Parathyroid adenoma (tissue), 2 donors: ENCODE results near the gene GJB4.

ENCODE experiments used
- H2AFZ ChIP-seq: fragments of 300-600 bp; sonication (generic); one replicate; pipeline ENCODE4 v1.7.0; 2017; ENCODE audit warnings: antibody characterized with exemption, mild to moderate bottlenecking
- H3K27ac ChIP-seq: fragments of 300-600 bp; sonication (generic); one replicate; pipeline ENCODE4 v1.7.0; 2017
- H3K27me3 ChIP-seq: fragments of 300-600 bp; sonication (generic); one replicate; pipeline ENCODE4 v1.7.0; 2017; ENCODE audit warnings: low read length; ENCODE audit not compliant: control insufficient read depth, insufficient read depth
- H3K36me3 ChIP-seq: fragments of 300-600 bp; sonication (generic); one replicate; pipeline ENCODE4 v1.7.0; 2017; ENCODE audit warnings: low read length; ENCODE audit not compliant: control insufficient read depth, insufficient read depth
- H3K4me1 ChIP-seq: fragments of 300-600 bp; sonication (generic); one replicate; pipeline ENCODE4 v1.7.0; 2017; ENCODE audit warnings: control low read depth
- H3K4me2 ChIP-seq: fragments of 300-600 bp; sonication (generic); one replicate; pipeline ENCODE4 v1.7.0; 2017; ENCODE audit warnings: low read length
- H3K4me3 ChIP-seq: fragments of 300-600 bp; sonication (generic); one replicate; pipeline ENCODE4 v1.7.0; 2017; ENCODE audit warnings: low read depth, low read length
- H3K79me2 ChIP-seq: fragments of 300-600 bp; sonication (generic); one replicate; pipeline ENCODE4 v1.7.0; 2017; ENCODE audit warnings: control low read depth
- H3K9ac ChIP-seq: fragments of 300-600 bp; sonication (generic); one replicate; pipeline ENCODE4 v1.7.0; 2017; ENCODE audit warnings: mild to moderate bottlenecking
- H3K9me3 ChIP-seq: fragments of 300-600 bp; sonication (generic); one replicate; pipeline ENCODE4 v1.7.0; 2017; ENCODE audit warnings: low read length; ENCODE audit not compliant: control insufficient read depth
- CTCF ChIP-seq: fragments of 300-600 bp; sonication (generic); IDR thresholded peaks from one replicate; pipeline ENCODE4 v1.7.0; 2017; ENCODE audit warnings: antibody characterized with exemption, mild to moderate bottlenecking
- donor health status: primary hyperparathyroidism.

The GJB4 gene

GRCh38 chr1:34753163-34753562 is 6.4 kb upstream of the GJB4 start:
- Histone ChIP-seq H3K27me3 (no peaks in the 10 kb centered on the region), H3K9me3 (no peaks in the 10 kb centered on the region), H3K79me2 (no peaks in the 10 kb centered on the region), H3K27ac (no peak overlapping the region), H3K9ac (no peak overlapping the region), H3K36me3 (no peaks in the 10 kb centered on the region), H2AFZ (no peak overlapping the region), H3K4me2 (no peak overlapping the region), H3K4me3 (no peak overlapping the region), H3K4me1 (no peaks in the 10 kb centered on the region)
- no peak for TF ChIP-seq CTCF

- Histone ChIP-seq H3K79me2 (no peaks in the 10 kb centered on the region), H3K4me1 (no peaks in the 10 kb centered on the region), H3K9me3 (no peaks in the 10 kb centered on the region), H3K9ac (no peak within 1 kb of the TSS), H3K36me3 (no peaks in the 10 kb centered on the region), H3K4me3 (no peak within 1 kb of the TSS), H3K27ac (no peak within 1 kb of the TSS), H3K27me3 (no peaks in the 10 kb centered on the region), H3K4me2 (no peak within 1 kb of the TSS), H2AFZ (no peak within 1 kb of the TSS)
- TF ChIP-seq CTCF, result no peak
Measured at GRCh38 chr1:34754964-34755637, 4.4 kb upstream of the GJB4 start, which contains the start of gene GJB5. Gene GJB5 (plus strand): TSS chr1:34755047. CDS start chr1:34757331, 2,284 bp downstream.

GRCh38 chr1:34755961-34756360 is 3.6 kb upstream of the GJB4 start:
- Histone ChIP-seq H3K4me1 (no peaks in the 10 kb centered on the region), H3K9ac (no peak overlapping the region), H3K4me2 (no peak overlapping the region), H3K27me3 (no peaks in the 10 kb centered on the region), H3K4me3 (no peak overlapping the region), H3K27ac (no peak overlapping the region), H2AFZ (no peak overlapping the region), H3K9me3 (no peaks in the 10 kb centered on the region), H3K79me2 (no peaks in the 10 kb centered on the region), H3K36me3 (no peaks in the 10 kb centered on the region)
- TF ChIP-seq CTCF, result no peak

GRCh38 chr1:34757386-34757785 is 2.2 kb upstream of the GJB4 start:
- no peaks in the 10 kb centered on the region for H3K4me1 ChIP-seq
- no peak for TF ChIP-seq CTCF

GRCh38 chr1:34758751-34759150 is 789 bp upstream of the GJB4 start:
- Histone ChIP-seq H3K27me3 (no peaks in the 10 kb centered on the region), H3K9ac (no peak overlapping the region), H3K79me2 (no peaks in the 10 kb centered on the region), H3K4me1 (no peaks in the 10 kb centered on the region), H3K9me3 (no peaks in the 10 kb centered on the region), H3K36me3 (no peaks in the 10 kb centered on the region), H3K4me2 (no peak overlapping the region), H2AFZ (no peak overlapping the region), H3K27ac (no peak overlapping the region), H3K4me3 (no peak overlapping the region)
- TF ChIP-seq CTCF, result no peak

More at GRCh38 chr1:34757386-34757785, 2.2 kb upstream of the GJB4 start:
- Histone ChIP-seq H3K9ac (no peak overlapping the region), H3K27me3 (no peaks in the 10 kb centered on the region), H3K36me3 (no peaks in the 10 kb centered on the region), H3K79me2 (no peaks in the 10 kb centered on the region), H3K27ac (no peak overlapping the region), H3K4me2 (no peak overlapping the region), H3K9me3 (no peaks in the 10 kb centered on the region), H2AFZ (no peak overlapping the region), H3K4me3 (no peak overlapping the region)
